Parathyroid adenoma (tissue), 2 donors: ENCODE results near the gene DENND1C.
A peak's percentile ranks its signal among the peaks of the same experiment; 100 is the strongest.

ENCODE experiments used
- H2AFZ ChIP-seq: fragments of 300-600 bp; sonication (generic); one replicate; pipeline ENCODE4 v1.7.0; 2017; ENCODE audit warnings: antibody characterized with exemption, mild to moderate bottlenecking
- H3K27ac ChIP-seq: fragments of 300-600 bp; sonication (generic); one replicate; pipeline ENCODE4 v1.7.0; 2017
- H3K27me3 ChIP-seq: fragments of 300-600 bp; sonication (generic); one replicate; pipeline ENCODE4 v1.7.0; 2017; ENCODE audit warnings: low read length; ENCODE audit not compliant: control insufficient read depth, insufficient read depth
- H3K36me3 ChIP-seq: fragments of 300-600 bp; sonication (generic); one replicate; pipeline ENCODE4 v1.7.0; 2017; ENCODE audit warnings: low read length; ENCODE audit not compliant: control insufficient read depth, insufficient read depth
- H3K4me1 ChIP-seq: fragments of 300-600 bp; sonication (generic); one replicate; pipeline ENCODE4 v1.7.0; 2017; ENCODE audit warnings: control low read depth
- H3K4me2 ChIP-seq: fragments of 300-600 bp; sonication (generic); one replicate; pipeline ENCODE4 v1.7.0; 2017; ENCODE audit warnings: low read length
- H3K4me3 ChIP-seq: fragments of 300-600 bp; sonication (generic); one replicate; pipeline ENCODE4 v1.7.0; 2017; ENCODE audit warnings: low read depth, low read length
- H3K79me2 ChIP-seq: fragments of 300-600 bp; sonication (generic); one replicate; pipeline ENCODE4 v1.7.0; 2017; ENCODE audit warnings: control low read depth
- H3K9ac ChIP-seq: fragments of 300-600 bp; sonication (generic); one replicate; pipeline ENCODE4 v1.7.0; 2017; ENCODE audit warnings: mild to moderate bottlenecking
- H3K9me3 ChIP-seq: fragments of 300-600 bp; sonication (generic); one replicate; pipeline ENCODE4 v1.7.0; 2017; ENCODE audit warnings: low read length; ENCODE audit not compliant: control insufficient read depth
- TF ChIP-seq, protein P1 (sequence below): fragments of 300-600 bp; sonication (generic); IDR thresholded peaks from one replicate; pipeline ENCODE4 v1.7.0; 2017; ENCODE audit warnings: antibody characterized with exemption, mild to moderate bottlenecking
- donor health status: primary hyperparathyroidism.

Gene DENND1C

DNA sequence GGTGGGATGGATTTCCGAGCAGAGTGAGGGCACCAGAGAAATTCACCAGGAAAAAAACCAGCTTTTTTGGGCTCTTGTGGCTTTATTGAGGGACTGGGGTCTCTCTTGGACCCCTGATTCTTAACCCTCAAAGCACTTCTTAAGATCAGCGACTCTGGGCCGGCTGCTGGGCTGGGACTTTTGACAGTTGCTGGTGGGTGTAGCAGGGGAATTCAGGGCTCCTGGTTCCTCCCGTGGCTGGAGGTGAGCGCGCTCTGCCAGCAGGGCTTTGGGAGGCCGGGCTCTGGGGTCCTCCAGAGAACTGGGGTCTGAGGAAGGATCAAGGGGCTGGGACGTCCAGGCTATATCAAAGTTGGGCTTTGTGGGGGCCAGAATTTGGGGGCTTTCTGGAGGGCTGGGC lies 14.2 kb downstream of the DENND1C start:
- Histone ChIP-seq H3K4me2 (no peak overlapping the region), H3K79me2 (no peaks in the 10 kb centered on the region), H3K4me3 (no peak overlapping the region), H3K9ac (no peak overlapping the region), H3K9me3 (no peaks in the 10 kb centered on the region), H3K27me3 (no peaks in the 10 kb centered on the region), H3K4me1 (peaks cover 2% of the 10 kb centered on the region), H3K36me3 (no peaks in the 10 kb centered on the region), H2AFZ (no peak overlapping the region), H3K27ac (no peak overlapping the region)
- TF ChIP-seq, protein P1, sequence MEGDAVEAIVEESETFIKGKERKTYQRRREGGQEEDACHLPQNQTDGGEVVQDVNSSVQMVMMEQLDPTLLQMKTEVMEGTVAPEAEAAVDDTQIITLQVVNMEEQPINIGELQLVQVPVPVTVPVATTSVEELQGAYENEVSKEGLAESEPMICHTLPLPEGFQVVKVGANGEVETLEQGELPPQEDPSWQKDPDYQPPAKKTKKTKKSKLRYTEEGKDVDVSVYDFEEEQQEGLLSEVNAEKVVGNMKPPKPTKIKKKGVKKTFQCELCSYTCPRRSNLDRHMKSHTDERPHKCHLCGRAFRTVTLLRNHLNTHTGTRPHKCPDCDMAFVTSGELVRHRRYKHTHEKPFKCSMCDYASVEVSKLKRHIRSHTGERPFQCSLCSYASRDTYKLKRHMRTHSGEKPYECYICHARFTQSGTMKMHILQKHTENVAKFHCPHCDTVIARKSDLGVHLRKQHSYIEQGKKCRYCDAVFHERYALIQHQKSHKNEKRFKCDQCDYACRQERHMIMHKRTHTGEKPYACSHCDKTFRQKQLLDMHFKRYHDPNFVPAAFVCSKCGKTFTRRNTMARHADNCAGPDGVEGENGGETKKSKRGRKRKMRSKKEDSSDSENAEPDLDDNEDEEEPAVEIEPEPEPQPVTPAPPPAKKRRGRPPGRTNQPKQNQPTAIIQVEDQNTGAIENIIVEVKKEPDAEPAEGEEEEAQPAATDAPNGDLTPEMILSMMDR, result no peak

DNA sequence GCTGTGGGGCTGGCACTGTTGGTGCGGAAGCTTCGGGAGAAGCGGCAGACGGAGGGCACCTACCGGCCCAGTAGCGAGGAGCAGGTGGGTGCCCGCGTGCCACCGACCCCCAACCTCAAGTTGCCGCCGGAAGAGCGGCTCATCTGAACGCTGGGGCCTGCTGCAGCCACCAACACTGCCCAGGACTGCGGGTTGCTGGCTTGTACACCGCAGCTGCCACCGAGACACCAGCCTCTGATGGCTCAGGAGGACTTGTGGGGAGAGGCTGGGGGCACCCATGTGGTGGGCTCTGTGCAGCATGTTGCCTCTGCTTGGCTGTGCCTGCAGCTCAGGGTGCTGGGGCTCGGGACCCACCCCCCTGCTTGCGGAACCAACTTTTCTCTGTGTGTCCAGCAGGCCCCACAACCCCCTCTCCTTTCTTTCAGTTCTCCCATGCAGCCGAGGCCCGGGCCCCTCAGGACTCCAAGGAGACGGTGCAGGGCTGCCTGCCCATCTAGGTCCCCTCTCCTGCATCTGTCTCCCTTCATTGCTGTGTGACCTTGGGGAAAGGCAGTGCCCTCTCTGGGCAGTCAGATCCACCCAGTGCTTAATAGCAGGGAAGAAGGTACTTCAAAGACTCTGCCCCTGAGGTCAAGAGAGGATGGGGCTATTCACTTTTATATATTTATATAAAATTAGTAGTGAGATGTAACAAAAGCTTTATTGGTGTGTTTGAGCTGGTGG lies 14.9 kb downstream of the DENND1C start:
- no peaks in the 10 kb centered on the region for H3K36me3 ChIP-seq
- H3K9me3 ChIP-seq, result no peaks in the 10 kb centered on the region
- no peak overlapping the region for H2AFZ ChIP-seq
- no peaks in the 10 kb centered on the region for H3K27me3 ChIP-seq
- no peak overlapping the region for H3K27ac ChIP-seq
- H3K79me2 ChIP-seq, result no peaks in the 10 kb centered on the region
- H3K4me3 ChIP-seq, result no peak overlapping the region
- no peak overlapping the region for H3K4me2 ChIP-seq
- TF ChIP-seq, protein P1, result no peak
- peaks cover 2% of the 10 kb centered on the region for H3K4me1 ChIP-seq
- H3K9ac ChIP-seq, result no peak overlapping the region

DNA sequence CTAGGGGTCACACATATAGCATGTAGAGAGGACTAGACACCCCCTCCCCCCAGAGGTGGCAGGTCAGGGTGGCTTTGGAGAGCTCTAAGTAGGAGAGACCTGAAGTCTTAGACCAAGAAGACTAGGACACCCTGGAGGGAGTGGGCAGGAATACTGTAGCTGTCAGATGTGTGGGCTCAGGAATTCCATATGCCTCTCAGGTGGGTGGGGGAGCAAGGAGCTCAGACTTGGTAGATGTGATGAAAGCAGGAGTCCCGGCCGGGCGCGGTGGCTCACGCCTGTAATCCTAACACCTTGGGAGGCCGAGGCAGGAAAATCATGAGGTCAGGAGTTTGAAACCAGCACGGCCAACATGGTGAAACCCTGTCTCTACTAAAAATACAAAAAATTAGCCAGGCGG lies 15.9 kb downstream of the DENND1C start:
- Histone ChIP-seq H3K4me3 (peak overlapping the region; percentile 93), H3K4me2 (no peak overlapping the region), H3K27ac (no peak overlapping the region), H3K9me3 (no peaks in the 10 kb centered on the region), H3K36me3 (no peaks in the 10 kb centered on the region), H3K27me3 (no peaks in the 10 kb centered on the region), H3K9ac (no peak overlapping the region), H2AFZ (no peak overlapping the region), H3K4me1 (peaks cover 2% of the 10 kb centered on the region), H3K79me2 (no peaks in the 10 kb centered on the region)
- TF ChIP-seq, protein P1, result no peak

DNA sequence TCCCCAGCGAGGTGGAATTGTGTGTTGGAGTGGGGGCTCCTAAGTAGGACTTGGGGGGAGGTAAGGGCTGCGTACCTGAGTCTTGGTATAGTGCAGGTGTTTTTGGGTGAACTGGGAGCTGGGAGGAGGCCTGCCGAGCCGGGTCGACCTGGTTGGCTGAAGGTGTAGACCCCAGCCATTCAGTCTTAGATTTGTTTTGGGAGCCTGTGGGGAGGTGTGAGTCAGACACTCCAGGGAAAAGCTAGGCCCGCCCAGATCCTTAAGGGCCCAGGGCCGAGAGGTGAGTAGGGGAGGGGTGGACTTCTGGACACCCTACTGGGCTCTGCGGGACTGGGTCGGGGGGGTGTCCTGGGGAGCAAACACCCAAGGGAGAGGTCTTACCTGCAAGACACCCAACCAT lies 16.6 kb downstream of the DENND1C start:
- H3K27me3 ChIP-seq, result no peaks in the 10 kb centered on the region
- H3K9ac ChIP-seq, result peak overlapping the region; percentile 82
- H2AFZ ChIP-seq, result peak overlapping the region; percentile 93
- TF ChIP-seq, protein P1, result no peak
- no peaks in the 10 kb centered on the region for H3K36me3 ChIP-seq
- H3K9me3 ChIP-seq, result no peaks in the 10 kb centered on the region
- peaks cover 2% of the 10 kb centered on the region for H3K4me1 ChIP-seq
- no peak overlapping the region for H3K27ac ChIP-seq
- H3K4me3 ChIP-seq, result peak overlapping the region; percentile 93
- H3K4me2 ChIP-seq, result peak overlapping the region; percentile 91
- H3K79me2 ChIP-seq, result no peaks in the 10 kb centered on the region
